Keratinocyte (primary cell): ENCODE data around the gene CYP11A1. TPM values are rescaled to one million over a fixed set of nuclear protein-coding genes. Genes with fewer than 3 reads are reported as not detected.

Source experiments
- DNase-seq: peaks from one replicate; pipeline ENCODE4 v3.0.0-alpha.2; 2011; ENCODE audit warnings: low read depth, missing footprints, low spot score
- FAIRE-seq: peaks from 2 replicates; lab custom pipeline; 2011; peaks lifted over from hg19 to GRCh38; lab: Jason Lieb, UNC
- H2AFZ ChIP-seq: 2 replicates; pipeline ENCODE4 v1.6.0; 2012; ENCODE audit warnings: low read length, control low read depth, inconsistent platforms; ENCODE audit not compliant: control insufficient read depth
- H3K27ac ChIP-seq: 2 replicates; pipeline ENCODE4 v1.5.1; 2011; ENCODE audit warnings: low read length; ENCODE audit not compliant: control insufficient read depth, insufficient read depth
- H3K27me3 ChIP-seq: 3 replicates; pipeline ENCODE4 v1.6.0; 2011; ENCODE audit warnings: low read length; ENCODE audit not compliant: control insufficient read depth, insufficient read depth; ENCODE audit errors: extremely low read depth
- H3K36me3 ChIP-seq, 2 experiments: 2 replicates in 1 of 2; 3 replicates in 1 of 2; pipeline ENCODE4 v1.5.1; 2011; ENCODE audit warnings: low read length in 2 of 2, mild to moderate bottlenecking in 1 of 2; ENCODE audit not compliant: control insufficient read depth in 2 of 2, insufficient read depth in 2 of 2; ENCODE audit errors: extremely low read depth in 1 of 2
- H3K4me1 ChIP-seq: 3 replicates; pipeline ENCODE4 v1.5.1; 2011; ENCODE audit warnings: low read length; ENCODE audit not compliant: control insufficient read depth, insufficient read depth; ENCODE audit errors: extremely low read depth
- H3K4me2 ChIP-seq: 3 replicates; pipeline ENCODE4 v1.6.0; 2011; ENCODE audit warnings: low read depth, low read length; ENCODE audit not compliant: control insufficient read depth, insufficient read depth; ENCODE audit errors: extremely low read depth
- H3K4me3 ChIP-seq, 3 experiments: fragments of 200-600 bp in 1 of 3; sonication (generic) in 1 of 3; 2 replicates in 2 of 3; 3 replicates in 1 of 3; pipeline ENCODE4 v1.5.1; 2011 to 2016; ENCODE audit warnings: low read length in 3 of 3, mild to moderate bottlenecking in 3 of 3, control low read depth in 2 of 3, inconsistent platforms in 1 of 3, low read depth in 1 of 3, mixed read lengths in 1 of 3, mixed run types in 1 of 3, moderate library complexity in 1 of 3; ENCODE audit not compliant: control insufficient read depth in 2 of 3, insufficient read depth in 2 of 3; ENCODE audit errors: extremely low read depth in 1 of 3
- H3K79me2 ChIP-seq: 2 replicates; pipeline ENCODE4 v1.6.0; 2012; ENCODE audit warnings: low read length; ENCODE audit not compliant: control insufficient read depth, insufficient read depth
- H3K9ac ChIP-seq: 3 replicates; pipeline ENCODE4 v1.6.0; 2011; ENCODE audit warnings: low read length; ENCODE audit not compliant: control insufficient read depth, insufficient read depth; ENCODE audit errors: extremely low read depth
- H3K9me1 ChIP-seq: 3 replicates; pipeline ENCODE4 v1.6.0; 2011; ENCODE audit warnings: low read length; ENCODE audit not compliant: control insufficient read depth, insufficient read depth; ENCODE audit errors: extremely low read depth
- H3K9me3 ChIP-seq: 2 replicates; pipeline ENCODE4 v1.5.1; 2012; ENCODE audit warnings: low read depth, low read length; ENCODE audit not compliant: control insufficient read depth
- H4K20me1 ChIP-seq: 3 replicates; pipeline ENCODE4 v1.6.0; 2011; ENCODE audit warnings: low read length; ENCODE audit not compliant: control insufficient read depth, insufficient read depth; ENCODE audit errors: extremely low read depth
- EZH2 ChIP-seq: IDR thresholded peaks from one replicate; pipeline ENCODE4 v1.6.1; 2012; ENCODE audit warnings: inconsistent platforms, mild to moderate bottlenecking, low read length, moderate library complexity
- dilution Hi-C: fragments of 300-500 bp; cut with MboI; formaldehyde crosslinking; loops from one replicate; pipeline ENCODE4 v1.7.0; 2020; ENCODE audit warnings: low sequenced_read_pairs; ENCODE audit not compliant: extremely low pct_ligation_motif_present
- polyA plus RNA-seq, 5 experiments: library from polyadenylated mRNA; depleted of rRNA in 3 of 5; stranded (reverse) in 3 of 5; stranded (forward) in 1 of 5; unstranded in 1 of 5; fragments of >200 nt; gene quantifications; 1 replicate in 1 of 5; 2 replicates in 3 of 5; 3 replicates in 1 of 5; pipeline versions ENCODE4 v1.2.1 to v1.2.3, GENCODE V29; 2011 to 2012; ENCODE audit warnings: missing spikeins in 2 of 5, low read depth in 1 of 5, low replicate concordance in 1 of 5
- TF ChIP-seq, protein P1 (sequence below), 3 experiments: IDR thresholded peaks in 1 of 3; conservative IDR thresholded peaks in 1 of 3; optimal IDR thresholded peaks in 1 of 3; 2 replicates in 2 of 3; 3 replicates in 1 of 3; pipeline versions ENCODE3 to v1.5.1; 2011; ENCODE audit warnings: low read length in 3 of 3, mild to moderate bottlenecking in 3 of 3, moderate library complexity in 2 of 3, control low read depth in 1 of 3, inconsistent platforms in 1 of 3; ENCODE audit not compliant: insufficient read depth in 2 of 3; ENCODE audit errors: extremely low read depth in 1 of 3

Gene CYP11A1
- polyA plus RNA-seq, 1 donor (not counting 4 experiments of a cell fraction or from before 2014, with no cell fraction given), result not detected

DNA sequence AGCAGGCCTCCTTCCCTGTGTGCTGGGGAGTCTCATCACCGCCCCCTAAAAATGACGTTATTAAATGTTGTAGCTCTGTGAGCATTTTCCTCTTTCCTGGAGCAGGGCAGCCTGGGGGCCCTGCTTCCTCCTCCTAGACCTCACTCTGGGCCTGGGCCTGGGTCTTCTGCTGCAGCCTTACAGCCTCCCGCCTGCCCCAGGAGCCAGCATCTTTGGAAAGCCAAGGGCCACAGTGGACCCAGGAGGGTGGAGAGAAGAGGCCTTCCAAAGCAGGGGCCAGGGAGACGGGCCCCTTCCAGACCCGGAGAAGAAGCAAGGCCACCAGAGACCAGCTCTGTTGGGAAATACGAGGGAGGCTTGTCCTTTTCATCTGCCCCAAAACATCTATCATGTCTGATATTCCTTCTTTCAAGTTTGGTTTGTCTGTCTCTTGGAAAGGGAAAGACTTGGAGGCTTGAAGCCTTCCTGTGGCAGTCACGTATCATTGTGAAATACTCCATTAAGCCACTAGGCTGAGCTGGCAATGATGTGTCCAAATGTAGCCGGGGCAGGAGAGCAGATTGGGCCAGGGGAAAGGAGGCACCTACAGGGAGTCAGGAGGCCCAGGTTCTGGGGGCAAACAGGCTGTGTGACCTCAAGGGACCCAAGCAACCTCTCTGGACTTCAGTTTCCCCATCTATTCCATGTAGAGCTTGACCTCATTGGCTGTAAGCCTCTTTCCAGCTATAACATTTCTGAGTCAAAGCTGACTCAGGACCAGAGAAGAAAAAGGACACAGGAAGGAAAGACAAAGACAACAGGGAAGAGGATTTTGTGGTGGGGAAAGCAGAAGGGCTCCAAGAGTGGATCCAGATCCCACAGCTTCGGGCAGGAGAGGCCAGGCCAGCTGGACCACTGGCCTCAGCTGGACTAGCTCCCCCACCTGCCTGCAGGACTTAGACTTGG, 31.1 kb downstream of the CYP11A1 start:
- Histone ChIP-seq H3K9me1 (no peaks in the 10 kb centered on the region), H3K4me3 (no peak overlapping the region), H3K4me1 (peaks cover 7% of the 10 kb centered on the region), H3K27ac (no peak overlapping the region), H3K36me3 (no peaks in the 10 kb centered on the region), H3K27me3 (peaks cover 5% of the 10 kb centered on the region), H3K4me2 (no peak overlapping the region), H2AFZ (no peak overlapping the region), H3K9me3 (no peaks in the 10 kb centered on the region), H3K9ac (no peak overlapping the region), H3K79me2 (no peaks in the 10 kb centered on the region), H4K20me1 (peaks cover 3% of the 10 kb centered on the region)
- FAIRE-seq (no peak), DNase-seq (no peak)
- TF ChIP-seq, protein P1, sequence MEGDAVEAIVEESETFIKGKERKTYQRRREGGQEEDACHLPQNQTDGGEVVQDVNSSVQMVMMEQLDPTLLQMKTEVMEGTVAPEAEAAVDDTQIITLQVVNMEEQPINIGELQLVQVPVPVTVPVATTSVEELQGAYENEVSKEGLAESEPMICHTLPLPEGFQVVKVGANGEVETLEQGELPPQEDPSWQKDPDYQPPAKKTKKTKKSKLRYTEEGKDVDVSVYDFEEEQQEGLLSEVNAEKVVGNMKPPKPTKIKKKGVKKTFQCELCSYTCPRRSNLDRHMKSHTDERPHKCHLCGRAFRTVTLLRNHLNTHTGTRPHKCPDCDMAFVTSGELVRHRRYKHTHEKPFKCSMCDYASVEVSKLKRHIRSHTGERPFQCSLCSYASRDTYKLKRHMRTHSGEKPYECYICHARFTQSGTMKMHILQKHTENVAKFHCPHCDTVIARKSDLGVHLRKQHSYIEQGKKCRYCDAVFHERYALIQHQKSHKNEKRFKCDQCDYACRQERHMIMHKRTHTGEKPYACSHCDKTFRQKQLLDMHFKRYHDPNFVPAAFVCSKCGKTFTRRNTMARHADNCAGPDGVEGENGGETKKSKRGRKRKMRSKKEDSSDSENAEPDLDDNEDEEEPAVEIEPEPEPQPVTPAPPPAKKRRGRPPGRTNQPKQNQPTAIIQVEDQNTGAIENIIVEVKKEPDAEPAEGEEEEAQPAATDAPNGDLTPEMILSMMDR (optimal IDR thresholded peaks at IDR 0.05 in 1 of 3, IDR thresholded peaks at IDR 0.05 in 1 of 3, conservative IDR thresholded peaks at IDR 0.05 in 1 of 3; ENCODE audit: extremely low read depth in 1 of 3, insufficient read depth in 2 of 3, low read length in 3 of 3), result peak in 1 of 3 experiments; percentile 39
- TF ChIP-seq EZH2, result no peak
- dilution Hi-C loops, result no loop called here

DNA sequence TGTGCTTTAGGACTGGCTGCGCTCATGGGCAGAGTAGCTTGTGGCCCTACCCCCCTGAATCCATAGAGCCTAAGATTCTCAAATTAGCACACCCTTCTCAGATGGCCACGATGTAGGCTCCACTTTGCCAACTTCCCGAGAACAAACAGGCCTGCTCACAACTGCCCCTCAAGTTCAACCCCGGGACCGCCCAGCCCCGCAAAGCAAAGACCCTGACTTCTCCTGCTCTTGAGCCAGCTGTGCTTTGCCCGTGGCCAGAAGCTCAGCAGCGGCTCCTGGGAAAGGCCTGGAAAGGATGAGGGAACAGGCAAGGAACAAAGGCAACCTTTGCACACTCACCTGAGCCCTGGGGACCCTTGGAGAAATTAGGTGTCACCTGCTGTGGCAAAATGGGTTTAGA, 32.0 kb downstream of the CYP11A1 start:
- Histone ChIP-seq H3K9ac (no peak overlapping the region), H4K20me1 (peaks cover 3% of the 10 kb centered on the region), H3K79me2 (no peaks in the 10 kb centered on the region), H3K9me1 (no peaks in the 10 kb centered on the region), H3K4me1 (peaks cover 6% of the 10 kb centered on the region), H3K27ac (no peak overlapping the region), H3K4me3 (no peak overlapping the region), H3K9me3 (no peaks in the 10 kb centered on the region), H3K36me3 (no peaks in the 10 kb centered on the region), H3K27me3 (peaks cover 9% of the 10 kb centered on the region), H2AFZ (no peak overlapping the region), H3K4me2 (no peak overlapping the region)
- TF ChIP-seq, protein P1 (optimal IDR thresholded peaks at IDR 0.05 in 1 of 3, IDR thresholded peaks at IDR 0.05 in 1 of 3, conservative IDR thresholded peaks at IDR 0.05 in 1 of 3; ENCODE audit: extremely low read depth in 1 of 3, insufficient read depth in 2 of 3, low read length in 3 of 3), result no peak
- TF ChIP-seq EZH2, result no peak
- DNase-seq, result no peak
- dilution Hi-C loops, result no loop called here
- FAIRE-seq, result no peak
